Right lobe of liver (tissue), 6 donors: ENCODE data around the gene GABRB3. TPM values are rescaled to one million over a fixed set of nuclear protein-coding genes. Genes with fewer than 3 reads are reported as not detected.

Experiments
- ATAC-seq, 4 donors: fragments of 200-7000 bp; cut with Tn5 transposase; one replicate each; pipeline ENCODE4 v1.9.1; 2020; ENCODE audit warnings: mild to moderate bottlenecking in 4 of 4, moderate library complexity in 4 of 4
- DNase-seq, 3 donors: peaks; one replicate each; pipeline ENCODE4 v3.0.0-alpha.2; 2020
- H3K27ac ChIP-seq, 3 donors: fragments of 200-600 bp; one replicate each; pipeline ENCODE4 v1.8.0; 2022
- H3K27me3 ChIP-seq, 2 donors: fragments of 200-600 bp; one replicate each; pipeline ENCODE4 v1.8.0; 2022
- H3K36me3 ChIP-seq, 4 donors: fragments of 200-600 bp; sonication (generic) in 1 of 4; one replicate each; pipeline versions ENCODE4 v1.5.1 to v1.8.0; 2017 to 2022; ENCODE audit warnings: control low read depth in 1 of 4
- H3K4me1 ChIP-seq, 4 donors: fragments of 200-600 bp; sonication (generic) in 1 of 4; one replicate each; pipeline versions ENCODE4 v1.5.1 to v1.8.0; 2017 to 2022; ENCODE audit warnings: control low read depth in 1 of 4
- H3K4me3 ChIP-seq, 3 donors: fragments of 200-600 bp; one replicate each; pipeline ENCODE4 v1.8.0; 2022
- H3K9me3 ChIP-seq, 4 donors: fragments of 200-600 bp; sonication (generic) in 1 of 4; one replicate each; pipeline versions ENCODE4 v1.5.1 to v1.8.0; 2017 to 2022; ENCODE audit warnings: control low read depth in 1 of 4
- POLR2A ChIP-seq: fragments of 450-650 bp; IDR thresholded peaks from one replicate; pipeline ENCODE4 v1.6.1; 2017; ENCODE audit warnings: antibody characterized with exemption, mild to moderate bottlenecking
- WGBS: methylation state at CpG from one replicate; pipeline ENCODE4 v1.1.6; 2018; ENCODE audit warnings: low coverage, low lambda C conversion rate; ENCODE audit not compliant: insufficient coverage; ENCODE audit errors: missing lambda C conversion rate; 5-methylcytosine and 5-hydroxymethylcytosine counted together
- intact Hi-C, 2 donors: fragments of 100-400 bp; cut with DNase I; formaldehyde crosslinking; loops; one replicate each; pipeline versions ENCODE4 v1.11.2 to v1.14.1; 2022
- total RNA-seq, 6 experiments: library from RNA; depleted of rRNA in 2 of 6; stranded (reverse); fragments of >200 nt in 2 of 6; fragmentation: NEBNext Ultra II Directional in 3 of 6; extraction: Animal tissue kit (Norgen Biotek cat#: 25700) in 3 of 6; gene quantifications; one replicate each; pipeline versions ENCODE4 v1.1.0 to v1.2.4, GENCODE V29; 2016 to 2023
- TF ChIP-seq, protein P1 (sequence below), 4 donors: fragments of 200-600 bp in 3 of 4; fragments of 450-650 bp in 1 of 4; IDR thresholded peaks; one replicate each; pipeline versions ENCODE4 v1.5.1 to v1.8.0; 2016 to 2022; ENCODE audit warnings: antibody characterized with exemption in 4 of 4, mild to moderate bottlenecking in 2 of 4
- donor health status: DM: no; HTN: yes; CAD: no.
- donor health status: DM: no; HTN: no; CAD: no.
- donor health status: DM: no; HTN: no; CAD: no.
- donor health status: DM: no; HTN: yes; CAD: no.
- donor health status: DM: no; HTN: yes; CAD: no.

GABRB3 gene
- total RNA-seq, 6 experiments from 2014 or later, result 0.49 to 2.7 (median 1.4) TPM

DNA sequence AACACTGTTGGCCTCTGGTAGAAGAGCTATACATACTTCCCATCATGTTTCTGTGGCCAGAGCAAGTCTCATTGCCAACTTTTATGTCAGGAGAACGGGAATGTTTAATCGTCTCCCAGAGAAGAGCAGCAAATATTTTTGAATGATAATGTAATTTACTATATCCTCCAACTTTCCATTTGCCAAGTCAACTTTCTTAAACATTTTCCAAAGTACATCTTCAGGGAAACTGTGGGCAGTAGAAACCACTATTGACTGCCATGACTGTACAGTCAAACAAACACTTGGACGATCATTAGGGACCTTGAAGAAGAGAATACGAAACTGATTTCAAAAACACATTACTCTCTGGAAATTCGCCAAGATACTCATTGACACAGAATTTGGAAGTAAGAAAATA is 201.5 kb downstream of the GABRB3 start:
- Histone ChIP-seq H3K36me3 (no peaks in the 10 kb centered on the region), H3K27me3 (no peaks in the 10 kb centered on the region), H3K4me3 (no peak overlapping the region), H3K27ac (no peak overlapping the region), H3K4me1 (no peaks in the 10 kb centered on the region), H3K9me3 (no peaks in the 10 kb centered on the region)
- intact Hi-C loops, result no loop called here
- WGBS, result 49% methylated on average over 5 of the region's 5 CpGs
- ATAC-seq (no peak), DNase-seq (no peak)
- TF ChIP-seq, protein P1, sequence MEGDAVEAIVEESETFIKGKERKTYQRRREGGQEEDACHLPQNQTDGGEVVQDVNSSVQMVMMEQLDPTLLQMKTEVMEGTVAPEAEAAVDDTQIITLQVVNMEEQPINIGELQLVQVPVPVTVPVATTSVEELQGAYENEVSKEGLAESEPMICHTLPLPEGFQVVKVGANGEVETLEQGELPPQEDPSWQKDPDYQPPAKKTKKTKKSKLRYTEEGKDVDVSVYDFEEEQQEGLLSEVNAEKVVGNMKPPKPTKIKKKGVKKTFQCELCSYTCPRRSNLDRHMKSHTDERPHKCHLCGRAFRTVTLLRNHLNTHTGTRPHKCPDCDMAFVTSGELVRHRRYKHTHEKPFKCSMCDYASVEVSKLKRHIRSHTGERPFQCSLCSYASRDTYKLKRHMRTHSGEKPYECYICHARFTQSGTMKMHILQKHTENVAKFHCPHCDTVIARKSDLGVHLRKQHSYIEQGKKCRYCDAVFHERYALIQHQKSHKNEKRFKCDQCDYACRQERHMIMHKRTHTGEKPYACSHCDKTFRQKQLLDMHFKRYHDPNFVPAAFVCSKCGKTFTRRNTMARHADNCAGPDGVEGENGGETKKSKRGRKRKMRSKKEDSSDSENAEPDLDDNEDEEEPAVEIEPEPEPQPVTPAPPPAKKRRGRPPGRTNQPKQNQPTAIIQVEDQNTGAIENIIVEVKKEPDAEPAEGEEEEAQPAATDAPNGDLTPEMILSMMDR (IDR thresholded peaks at IDR 0.05), result no peak
- no peak for TF ChIP-seq POLR2A

DNA sequence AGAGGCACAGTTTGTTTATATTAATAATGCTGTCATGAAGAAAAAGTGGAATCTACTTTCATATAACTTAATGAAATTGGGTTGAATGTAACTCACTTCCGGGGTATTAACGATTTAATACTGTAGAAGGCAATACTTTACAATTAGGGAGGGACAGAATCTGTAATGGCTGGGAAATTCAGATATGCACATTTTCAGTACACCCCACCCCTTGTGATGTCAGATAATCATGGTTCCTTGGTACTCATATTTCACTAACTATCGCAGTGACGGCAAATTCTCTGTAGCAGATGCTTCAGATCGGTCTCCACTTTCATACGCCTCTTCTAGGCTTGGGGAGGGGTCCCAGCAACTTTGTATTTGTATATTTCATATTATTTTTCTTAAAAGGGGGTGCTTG is 207.3 kb downstream of the GABRB3 start:
- 69% methylated on average over 6 of the region's 6 CpGs for WGBS

DNA sequence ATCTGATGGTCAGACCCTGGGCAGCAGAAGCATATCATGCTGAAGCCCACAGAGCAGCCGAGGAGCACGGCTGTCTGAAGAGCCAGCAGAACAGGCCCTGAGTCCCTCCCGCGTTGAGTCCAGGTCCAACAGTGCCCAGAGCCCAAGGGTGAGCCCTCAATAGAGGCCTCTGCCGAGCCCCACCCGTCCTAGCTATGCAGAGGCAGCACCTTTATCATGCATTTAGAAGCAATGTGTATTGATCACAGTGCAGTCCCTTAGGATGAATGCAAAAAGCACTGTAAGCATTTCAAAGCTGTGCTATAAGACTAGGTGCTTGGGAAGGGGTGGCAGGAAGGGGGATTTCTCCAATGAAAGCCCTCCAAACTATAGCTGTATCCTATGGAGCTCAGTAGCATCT is 208.5 kb downstream of the GABRB3 start:
- ATAC-seq (no peak), DNase-seq (no peak)
- Histone ChIP-seq H3K9me3 (no peaks in the 10 kb centered on the region), H3K27ac (no peak overlapping the region), H3K36me3 (no peaks in the 10 kb centered on the region), H3K4me3 (no peak overlapping the region), H3K27me3 (no peaks in the 10 kb centered on the region), H3K4me1 (no peaks in the 10 kb centered on the region)
- WGBS, result 0% methylated on average over 1 of the region's 6 CpGs
- intact Hi-C loops, result no loop called here
- TF ChIP-seq, protein P1 (IDR thresholded peaks at IDR 0.05), result no peak
- TF ChIP-seq POLR2A, result no peak

More for the DNA sequence above, 207.3 kb downstream of the GABRB3 start:
- H3K27ac ChIP-seq, result no peak overlapping the region
- no peak for ATAC-seq
- intact Hi-C loops, result no loop called here
- TF ChIP-seq, protein P1 (IDR thresholded peaks at IDR 0.05), result no peak
- TF ChIP-seq POLR2A, result no peak
- no peak overlapping the region for H3K4me3 ChIP-seq
- no peaks in the 10 kb centered on the region for H3K9me3 ChIP-seq
- H3K36me3 ChIP-seq, result no peaks in the 10 kb centered on the region
- no peak for DNase-seq
- no peaks in the 10 kb centered on the region for H3K27me3 ChIP-seq
- no peaks in the 10 kb centered on the region for H3K4me1 ChIP-seq

DNA sequence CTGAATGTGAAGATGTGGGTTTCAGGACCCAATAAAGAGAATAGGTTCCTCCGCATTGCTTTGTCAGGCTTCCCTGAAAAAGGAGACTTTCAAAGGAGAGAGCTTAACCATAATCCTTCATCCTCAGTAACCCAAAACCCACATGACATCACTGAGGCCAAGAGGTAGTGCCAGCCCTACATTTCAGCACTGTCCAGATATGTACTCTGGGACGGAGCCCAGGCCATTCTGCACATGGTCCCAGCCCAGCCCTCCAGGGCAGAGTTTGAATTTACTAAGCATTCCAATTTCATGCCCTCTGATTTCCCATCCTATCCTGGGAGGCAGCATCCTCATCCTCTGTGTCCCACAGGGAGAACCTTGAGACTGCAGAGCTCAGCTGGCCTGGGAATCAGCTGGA is 210.5 kb downstream of the GABRB3 start:
- no peak for TF ChIP-seq POLR2A
- TF ChIP-seq, protein P1 (IDR thresholded peaks at IDR 0.05), result no peak
- intact Hi-C loops, result no loop called here
- no peaks in the 10 kb centered on the region for H3K36me3 ChIP-seq
- no peaks in the 10 kb centered on the region for H3K9me3 ChIP-seq
- no peak for ATAC-seq
- H3K4me3 ChIP-seq, result no peak overlapping the region
- H3K4me1 ChIP-seq, result no peaks in the 10 kb centered on the region
- H3K27ac ChIP-seq, result no peak overlapping the region
- WGBS, result 67% methylated on average over 1 of the region's 2 CpGs
- DNase-seq, result no peak
- H3K27me3 ChIP-seq, result no peaks in the 10 kb centered on the region

DNA sequence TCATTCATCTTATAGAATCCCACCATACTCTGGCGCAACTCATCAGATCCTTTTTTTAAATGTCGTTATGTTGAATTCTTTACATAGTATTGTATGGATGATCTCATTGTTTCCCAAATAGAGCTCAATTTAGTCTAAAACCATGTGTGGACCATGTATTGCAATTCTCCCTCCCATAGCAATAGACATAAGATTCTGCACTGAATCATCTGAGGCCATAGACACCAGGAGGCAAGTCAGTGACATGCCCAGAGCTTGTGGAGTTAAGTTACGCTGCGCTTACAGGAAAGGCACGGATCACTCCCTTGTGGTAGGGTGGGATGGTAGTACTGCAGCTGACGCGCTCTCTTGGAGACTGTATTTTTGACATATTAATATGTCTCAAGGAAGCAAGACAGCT is 211.0 kb downstream of the GABRB3 start:
- no peak for ATAC-seq
- H3K4me3 ChIP-seq, result no peak overlapping the region
- 71% methylated on average over 4 of the region's 7 CpGs for WGBS
- no peaks in the 10 kb centered on the region for H3K9me3 ChIP-seq
- no peaks in the 10 kb centered on the region for H3K27me3 ChIP-seq
- H3K4me1 ChIP-seq, result no peaks in the 10 kb centered on the region
- no peak overlapping the region for H3K27ac ChIP-seq
- H3K36me3 ChIP-seq, result no peaks in the 10 kb centered on the region
- no peak for DNase-seq
- no peak for TF ChIP-seq POLR2A
- TF ChIP-seq, protein P1 (IDR thresholded peaks at IDR 0.05), result no peak
- intact Hi-C loops, result no loop called here
